Hepatocyte (in vitro differentiated cells): ENCODE measurements around the gene PHF11.

ENCODE experiments used
- CTCF ChIP-seq: fragments of 200-600 bp; sonication (generic); IDR thresholded peaks from 2 replicates; pipeline ENCODE4 v1.5.1; 2016; ENCODE audit warnings: antibody characterized with exemption, mild to moderate bottlenecking; ENCODE audit not compliant: poor library complexity
- EZH2 ChIP-seq: fragments of 200-600 bp; sonication (generic); IDR thresholded peaks from 2 replicates; pipeline ENCODE4 v1.6.1; 2016; ENCODE audit warnings: antibody characterized with exemption, mild to moderate bottlenecking, borderline replicate concordance

GRCh38 chr13:49539746-49540145 lies 44.0 kb downstream of the PHF11 start:
- TF ChIP-seq EZH2 = no peak
- no peak for TF ChIP-seq CTCF
